Subcutaneous adipose tissue (tissue), 4 donors: ENCODE data around the gene HOXC4. TPM values are rescaled to one million over a fixed set of nuclear protein-coding genes. Genes with fewer than 3 reads are reported as not detected.

Source experiments
- total RNA-seq, 4 donors: library from RNA; depleted of rRNA; stranded (reverse); fragments of >200 nt; gene quantifications; one replicate each; pipeline ENCODE4 v1.1.0, GENCODE V29; 2016
- TF ChIP-seq, protein P1 (sequence below): fragments of 450-650 bp; IDR thresholded peaks from one replicate; pipeline ENCODE4 v1.5.1; 2016; ENCODE audit warnings: low read depth, mild to moderate bottlenecking, control low read depth, antibody characterized with exemption, moderate library complexity

HOXC4 gene
- total RNA-seq, 4 donors from 2014 or later = 1.1 to 3.5 (median 2.1) TPM

- TF ChIP-seq, protein P1, sequence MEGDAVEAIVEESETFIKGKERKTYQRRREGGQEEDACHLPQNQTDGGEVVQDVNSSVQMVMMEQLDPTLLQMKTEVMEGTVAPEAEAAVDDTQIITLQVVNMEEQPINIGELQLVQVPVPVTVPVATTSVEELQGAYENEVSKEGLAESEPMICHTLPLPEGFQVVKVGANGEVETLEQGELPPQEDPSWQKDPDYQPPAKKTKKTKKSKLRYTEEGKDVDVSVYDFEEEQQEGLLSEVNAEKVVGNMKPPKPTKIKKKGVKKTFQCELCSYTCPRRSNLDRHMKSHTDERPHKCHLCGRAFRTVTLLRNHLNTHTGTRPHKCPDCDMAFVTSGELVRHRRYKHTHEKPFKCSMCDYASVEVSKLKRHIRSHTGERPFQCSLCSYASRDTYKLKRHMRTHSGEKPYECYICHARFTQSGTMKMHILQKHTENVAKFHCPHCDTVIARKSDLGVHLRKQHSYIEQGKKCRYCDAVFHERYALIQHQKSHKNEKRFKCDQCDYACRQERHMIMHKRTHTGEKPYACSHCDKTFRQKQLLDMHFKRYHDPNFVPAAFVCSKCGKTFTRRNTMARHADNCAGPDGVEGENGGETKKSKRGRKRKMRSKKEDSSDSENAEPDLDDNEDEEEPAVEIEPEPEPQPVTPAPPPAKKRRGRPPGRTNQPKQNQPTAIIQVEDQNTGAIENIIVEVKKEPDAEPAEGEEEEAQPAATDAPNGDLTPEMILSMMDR = no peak
Observed at GRCh38 chr12:54028314-54029201, 25.1 kb upstream of the HOXC4 start, which contains the start of gene HOXC6. Gene HOXC6 (plus strand): TSS chr12:54028440. CDS start chr12:54028522, 82 bp downstream.

- TF ChIP-seq, protein P1 = no peak
Observed at GRCh38 chr12:54029529-54030441, 23.9 kb upstream of the HOXC4 start.

DNA sequence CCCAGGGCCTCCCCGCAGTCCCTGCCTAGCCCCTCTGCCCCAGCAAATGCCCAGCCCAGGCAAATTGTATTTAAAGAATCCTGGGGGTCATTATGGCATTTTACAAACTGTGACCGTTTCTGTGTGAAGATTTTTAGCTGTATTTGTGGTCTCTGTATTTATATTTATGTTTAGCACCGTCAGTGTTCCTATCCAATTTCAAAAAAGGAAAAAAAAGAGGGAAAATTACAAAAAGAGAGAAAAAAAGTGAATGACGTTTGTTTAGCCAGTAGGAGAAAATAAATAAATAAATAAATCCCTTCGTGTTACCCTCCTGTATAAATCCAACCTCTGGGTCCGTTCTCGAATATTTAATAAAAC is 23.2 kb upstream of the HOXC4 start:
- TF ChIP-seq, protein P1 = no peak

DNA sequence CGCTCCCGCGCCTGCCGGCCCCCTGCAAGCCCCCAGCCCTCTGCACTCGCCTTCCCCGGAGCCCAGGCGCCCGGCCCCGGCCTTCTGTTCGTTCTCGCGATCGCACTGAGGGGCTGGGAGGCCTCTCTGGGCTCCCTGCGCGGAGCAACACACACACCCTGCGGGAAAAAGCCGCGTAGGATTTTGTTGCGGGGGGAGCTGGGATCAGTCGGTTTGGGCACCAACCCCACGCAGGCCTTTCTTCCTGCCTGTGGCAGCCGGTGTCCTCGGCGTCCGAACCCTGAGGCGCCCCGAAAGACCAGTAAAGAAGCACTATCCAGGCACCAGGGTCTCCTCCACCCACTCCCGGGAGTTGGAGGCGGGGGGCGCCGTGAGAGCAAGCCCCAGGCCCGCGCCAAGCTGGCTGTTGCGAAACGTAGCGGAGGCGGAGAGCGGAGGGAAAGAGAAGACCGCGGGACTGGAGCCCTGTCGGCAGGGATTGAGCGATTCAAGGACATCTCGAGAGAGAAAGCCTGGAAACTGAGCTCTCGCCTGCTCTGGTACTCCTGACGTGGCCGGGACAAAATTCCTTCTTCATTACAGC is 22.7 kb upstream of the HOXC4 start:
- TF ChIP-seq, protein P1 = no peak

DNA sequence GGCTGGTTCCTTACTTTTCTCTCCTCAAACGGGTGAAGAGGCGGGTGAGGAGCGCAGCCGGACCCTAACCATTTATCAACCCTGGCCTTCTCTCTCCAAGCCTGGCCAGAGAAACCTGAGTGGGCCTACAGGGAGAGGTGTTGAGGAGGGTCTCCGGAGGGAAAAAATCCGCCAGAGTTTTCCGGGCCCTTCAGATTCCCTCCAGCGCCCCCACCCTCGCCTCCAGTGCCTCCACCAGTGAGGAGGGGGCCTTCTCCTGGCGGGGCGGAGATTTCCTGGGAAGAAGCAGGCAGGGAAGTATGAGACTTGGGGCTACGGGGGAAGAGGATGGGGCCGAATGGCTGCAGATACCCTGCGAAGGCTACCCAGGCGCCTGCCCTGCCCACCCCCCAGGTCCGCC is 22.2 kb upstream of the HOXC4 start:
- TF ChIP-seq, protein P1 = no peak

DNA sequence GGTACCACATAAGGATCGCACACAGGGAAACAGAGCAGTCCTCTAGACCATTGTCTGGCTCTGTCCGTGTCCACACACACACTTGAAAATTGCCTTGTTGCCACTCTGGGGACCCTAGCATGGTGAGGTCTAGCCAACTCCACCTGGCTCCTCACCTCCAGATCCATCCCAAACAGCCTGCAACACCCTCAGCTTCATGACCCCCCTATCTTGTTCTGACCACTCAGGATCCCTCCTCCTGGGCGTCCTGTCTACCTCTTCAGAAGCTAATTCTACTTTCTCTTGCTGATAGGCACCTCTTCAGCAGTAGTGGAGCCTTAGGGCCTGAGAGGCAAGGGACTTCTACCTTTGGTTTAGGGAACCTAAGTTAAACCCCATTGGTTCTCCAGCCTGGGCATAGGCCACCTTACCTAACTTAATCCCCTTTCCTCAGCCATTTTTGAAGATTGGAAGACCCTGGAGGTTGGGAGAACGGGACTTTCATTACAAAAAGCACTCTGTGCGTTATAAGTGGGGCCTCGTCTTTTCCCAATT is 21.5 kb upstream of the HOXC4 start:
- TF ChIP-seq, protein P1 = no peak
